NCI-H2227 (cell line): ENCODE results near the gene KDM4C.
"Not testable (repeated sequence)": the region's sequence is repeated elsewhere in the genome, so short reads cannot be mapped to it uniquely, and the experiment has no call there.

Source experiments
- DNase-seq: peaks from one replicate; lab custom pipeline; 2025; ENCODE audit not compliant: unreplicated experiment; lab: John Stamatoyannopoulos, UW

The KDM4C gene

DNA sequence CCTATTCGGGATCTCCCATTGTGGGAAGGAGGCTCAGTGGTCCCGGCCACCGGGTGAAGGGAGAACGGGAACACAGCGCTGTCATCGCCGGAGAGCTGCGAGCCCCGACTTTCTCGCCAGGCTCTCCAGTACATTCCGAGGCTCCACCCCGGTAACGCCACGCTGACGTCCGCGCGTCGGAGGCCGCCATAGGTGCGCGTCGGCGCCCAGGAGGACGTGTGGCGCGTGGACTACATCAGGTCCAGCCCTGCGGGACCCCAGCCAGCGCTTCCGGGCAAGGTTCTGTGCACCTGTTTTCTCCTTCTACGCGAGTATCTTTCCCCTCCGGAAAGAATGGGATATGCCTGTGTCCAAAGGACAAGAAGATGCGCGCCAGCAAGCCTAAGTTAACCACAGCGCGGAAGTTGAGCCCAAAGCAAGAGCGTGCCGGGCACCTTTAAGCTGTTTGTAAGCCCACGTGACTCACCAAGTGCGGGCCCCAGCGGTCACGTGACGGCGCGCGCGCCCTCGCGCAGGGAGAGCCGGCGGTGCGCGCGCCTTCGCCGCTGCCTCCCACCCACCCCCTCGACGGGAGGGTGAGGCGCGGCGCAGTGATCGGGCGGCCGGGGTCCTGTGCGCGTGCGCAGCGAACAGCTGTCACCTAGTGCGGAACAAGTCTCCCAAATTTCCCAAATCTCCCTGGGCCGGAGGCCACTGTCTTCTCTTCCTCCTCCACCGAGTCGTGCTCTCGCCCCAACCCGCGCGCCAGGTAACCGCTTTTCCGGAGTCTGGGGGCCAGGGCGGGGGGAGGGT, at the start of gene KDM4C:
Gene KDM4C, plus strand, starts transcription at position 518 of the 792 bp plus-strand sequence. CDS start 35,016 bp downstream, outside the sequence.
- peak; percentile 98 for DNase-seq

- DNase-seq, result no peak
Measured at GRCh38 chr9:6708732-6709131, 49.0 kb upstream of the KDM4C start.

DNA sequence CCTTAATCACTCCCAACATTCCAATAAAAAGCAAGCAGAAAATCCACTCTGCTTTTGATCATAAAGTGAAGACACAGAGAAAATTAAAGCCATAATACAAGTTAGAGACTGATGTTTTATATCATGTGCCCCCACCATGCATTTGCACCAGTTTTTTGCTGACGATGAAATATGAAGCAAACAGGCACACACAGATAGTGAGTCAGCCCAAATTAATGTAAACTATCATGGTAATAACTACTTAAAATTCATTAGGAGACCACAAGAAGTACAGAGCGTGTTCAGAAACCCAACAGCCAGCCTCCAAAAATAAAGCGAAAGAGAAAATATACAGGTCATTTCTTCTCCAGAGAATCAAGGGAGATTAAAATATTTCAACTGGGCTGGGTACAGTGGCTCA, 46.4 kb upstream of the KDM4C start:
- no peak for DNase-seq

- no peak for DNase-seq
Measured at GRCh38 chr9:6712041-6712440, 45.7 kb upstream of the KDM4C start.

GRCh38 chr9:6714176-6714575, 43.6 kb upstream of the KDM4C start:
- DNase-seq, result no peak

GRCh38 chr9:6715153-6715754, 42.5 kb upstream of the KDM4C start:
- not testable (repeated sequence) for DNase-seq

- peak; percentile 88 for DNase-seq
Measured at GRCh38 chr9:6715755-6716643, 41.8 kb upstream of the KDM4C start.

GRCh38 chr9:6716766-6717165, 41.0 kb upstream of the KDM4C start:
- DNase-seq, result no peak

DNA sequence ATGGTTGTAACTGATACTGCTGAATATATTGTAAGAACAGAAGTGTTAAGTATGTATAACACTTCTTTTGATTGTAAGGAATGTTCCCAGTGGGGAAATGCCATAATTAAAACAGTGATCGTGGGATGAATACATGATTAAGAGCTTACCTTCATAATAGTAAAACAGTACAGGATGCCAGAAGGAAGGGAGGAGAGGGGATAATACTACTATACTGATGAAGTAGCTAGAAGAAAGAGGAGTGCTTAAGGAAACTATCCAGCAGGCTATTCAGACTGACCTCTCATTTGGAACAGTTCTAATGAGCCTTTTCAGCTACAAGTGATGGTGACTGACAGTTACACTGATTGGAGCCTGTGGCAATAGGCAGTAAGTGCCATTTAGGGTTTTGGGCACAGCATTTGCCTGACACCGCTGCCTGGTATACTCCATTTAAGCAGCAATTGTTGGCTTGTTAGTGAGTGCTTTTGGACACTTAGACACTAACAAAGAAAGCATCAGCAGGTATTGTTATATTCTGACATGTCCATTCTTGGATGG, 33.8 kb upstream of the KDM4C start:
- DNase-seq, result no peak

- DNase-seq, result no peak
Measured at GRCh38 chr9:6733257-6733656, 24.5 kb upstream of the KDM4C start.

DNA sequence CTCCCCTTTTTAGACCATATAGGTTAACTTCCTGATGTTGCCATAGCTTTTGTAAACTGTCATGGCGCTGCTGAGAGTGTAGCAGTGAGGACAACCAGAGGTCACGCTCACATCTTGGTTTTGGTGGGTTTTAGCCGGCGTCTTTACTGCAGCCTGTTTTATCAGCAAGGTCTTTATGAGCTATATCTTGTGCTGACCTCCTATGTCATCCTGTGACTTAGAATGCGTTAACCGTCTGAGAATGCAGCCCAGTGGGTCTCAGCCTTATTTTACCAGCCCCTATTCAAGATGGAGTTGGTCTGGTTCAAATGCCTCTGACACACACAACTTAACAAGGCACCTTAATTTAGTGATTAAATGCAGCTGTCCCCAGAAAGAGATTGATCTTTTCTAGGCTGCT, 23.9 kb upstream of the KDM4C start:
- no peak for DNase-seq

GRCh38 chr9:6735422-6735821, 22.4 kb upstream of the KDM4C start:
- DNase-seq, result no peak

DNA sequence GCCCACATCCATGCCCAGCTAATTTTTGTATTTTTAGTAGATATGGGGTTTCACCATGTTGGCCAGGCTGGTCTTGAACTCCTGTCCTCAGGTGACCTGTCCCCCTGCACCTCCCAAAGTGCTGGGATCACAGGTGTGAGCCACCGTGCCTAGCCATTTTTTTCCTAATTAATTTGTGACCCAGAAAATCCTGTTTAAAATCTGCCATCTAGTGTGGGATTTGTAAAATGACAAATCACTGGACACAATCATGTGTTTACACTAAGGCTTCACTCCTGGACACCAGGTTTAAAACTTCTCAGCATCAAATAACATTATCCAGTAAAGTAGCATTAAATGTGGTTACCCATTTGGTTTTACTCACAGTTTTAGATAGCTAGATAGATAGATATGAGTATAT, 18.6 kb upstream of the KDM4C start:
- DNase-seq, result peak; percentile 10

- DNase-seq, result not testable (repeated sequence)
Measured at GRCh38 chr9:6748861-6749260, 8.9 kb upstream of the KDM4C start.

DNA sequence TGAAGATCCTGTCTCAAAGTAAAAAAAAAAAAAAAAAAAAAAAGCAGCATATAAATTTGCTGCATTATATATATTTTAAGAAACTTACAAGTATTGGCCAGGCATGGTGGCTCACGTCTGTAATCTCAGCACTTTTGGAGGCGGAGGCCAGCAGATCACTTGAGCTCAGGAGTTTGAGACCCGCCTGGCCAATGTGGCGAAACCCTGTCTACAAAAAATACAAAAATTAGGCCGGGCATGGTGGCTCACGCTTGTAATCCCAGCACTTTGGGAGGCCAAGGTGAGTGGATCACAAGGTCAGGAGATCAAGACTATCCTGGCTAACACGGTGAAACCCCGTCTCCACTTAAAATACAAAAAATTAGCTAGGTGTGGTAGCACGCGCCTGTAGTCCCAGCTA, 2.9 kb upstream of the KDM4C start:
- DNase-seq, result not testable (repeated sequence)

GRCh38 chr9:6757132-6757455, 679 bp upstream of the KDM4C start:
- peak; percentile 70 for DNase-seq

DNA sequence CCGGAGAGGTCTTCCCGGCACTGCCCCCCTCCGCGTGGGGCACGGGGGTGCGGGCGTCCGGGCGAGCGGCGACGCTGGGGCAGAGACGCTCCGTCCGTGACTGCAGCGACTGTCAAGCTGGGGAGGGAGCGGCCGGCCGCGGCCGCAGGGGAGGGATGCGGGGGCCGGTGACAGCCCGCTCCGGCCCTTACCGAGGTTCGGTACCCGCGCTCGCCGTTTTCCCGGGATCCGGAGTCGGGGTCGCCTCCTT, 400 bp downstream of the KDM4C start:
- DNase-seq, result no peak

GRCh38 chr9:6758498-6759184, 868 bp downstream of the KDM4C start:
- peak; percentile 39 for DNase-seq

DNA sequence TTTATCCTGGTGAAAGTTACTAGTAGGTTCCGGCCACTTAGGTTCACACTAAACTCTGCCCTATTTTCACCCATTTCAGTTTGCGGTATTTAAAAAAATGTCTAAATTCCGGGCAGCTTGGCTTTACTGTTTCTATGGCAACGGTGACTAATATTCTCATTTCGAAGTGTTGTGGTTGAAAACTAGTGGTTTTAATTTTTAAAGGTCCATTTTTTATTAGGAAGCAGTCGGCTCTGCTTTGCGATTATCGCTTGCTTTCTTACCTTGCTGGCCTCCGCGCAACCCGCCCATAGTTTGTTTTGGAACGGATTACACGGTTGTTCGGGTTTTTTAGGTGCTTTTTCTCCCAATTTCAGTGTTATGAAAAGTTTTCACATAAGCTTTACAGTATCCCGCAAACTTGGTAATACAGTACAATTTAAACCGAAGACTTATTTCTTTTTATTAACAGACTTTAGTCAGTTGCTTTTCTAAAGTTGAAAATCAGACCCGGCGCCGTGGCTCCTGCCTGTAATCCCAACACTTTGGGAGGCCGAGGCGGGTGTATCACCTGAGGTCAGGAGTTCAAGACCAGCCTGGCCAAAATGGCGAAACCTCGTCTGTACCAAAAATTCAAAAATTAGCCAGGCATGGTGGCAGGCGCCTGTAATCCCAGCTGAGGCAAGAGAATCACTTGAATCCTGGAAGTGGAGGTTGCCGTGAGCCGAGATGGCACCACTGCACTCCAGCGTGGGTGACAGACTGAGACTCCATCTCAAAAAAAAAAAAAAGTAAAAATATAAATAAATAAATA, 1.6 kb downstream of the KDM4C start:
- peak; percentile 32 for DNase-seq

GRCh38 chr9:6761306-6761705, 3.5 kb downstream of the KDM4C start:
- no peak for DNase-seq
